Measurements from ENCODE around the gene PPP1R3G. TPM values are rescaled to one million over a fixed set of nuclear protein-coding genes. Genes with fewer than 3 reads are reported as not detected.

PPP1R3G gene
- total and polyA plus RNA-seq, 2 donors (not counting 1 experiment from before 2014, with no cell fraction given), result 0.09 to 0.25 TPM

DNA sequence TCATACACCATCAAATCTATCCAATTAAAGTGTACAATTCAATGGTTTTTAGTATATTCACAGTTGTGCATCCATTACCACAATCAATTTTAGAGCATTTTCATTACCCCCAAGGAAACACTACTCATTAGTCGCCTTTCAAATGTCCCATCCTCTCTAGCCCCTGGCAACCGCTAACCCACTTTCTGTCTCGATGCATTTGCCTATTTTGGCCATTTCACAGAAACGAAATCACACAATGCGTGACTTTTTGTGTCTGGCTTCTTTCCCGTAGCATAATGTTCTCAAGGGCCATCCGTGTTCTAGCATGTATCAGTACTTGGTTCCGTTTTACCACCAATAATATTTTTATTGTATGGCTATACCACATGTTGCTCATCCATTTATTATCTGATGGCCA is 51.7 kb downstream of the PPP1R3G start:
- Mint-ChIP-seq H3K27ac (no peak overlapping the region), H3K27me3 (no peaks in the 10 kb centered on the region), H3K4me1 (peaks cover 67% of the 10 kb centered on the region), H3K4me3 (no peak overlapping the region), H3K9me3 (ENCODE audit: insufficient read depth) (no peaks in the 10 kb centered on the region)
- Histone ChIP-seq H3K9me3 (ENCODE audit: control extremely low read depth in 1 of 3, control insufficient read depth in 2 of 3, insufficient read depth in 1 of 3, low read length in 2 of 3) (peaks cover 0 to 6% (median 2%) of the 10 kb centered on the region in 3 donors), H3K4me1 (ENCODE audit: control insufficient read depth in 2 of 2, insufficient read depth in 2 of 2, low read length in 2 of 2) (peaks cover 34 to 47% of the 10 kb centered on the region in 2 donors), H3K27ac (ENCODE audit: low read length in 2 of 2) (no peak overlapping the region), H2AFZ (ENCODE audit: insufficient read depth, low read depth, low read length, poor library complexity, severe bottlenecking) (no peak overlapping the region), H3K27me3 (replicated peaks in 1 of 4; ENCODE audit: control extremely low read depth in 1 of 4, control insufficient read depth in 3 of 4, insufficient read depth in 4 of 4, low read length in 3 of 4) (no peaks in the 10 kb centered on the region), H3K4me2 (replicated peaks; ENCODE audit: low read depth, low read length, poor library complexity, severe bottlenecking) (no peak overlapping the region), H3K36me3 (replicated peaks in 1 of 2; ENCODE audit: control extremely low read depth in 1 of 2, control insufficient read depth in 1 of 2, extremely low read depth in 1 of 2, insufficient read depth in 2 of 2, low read length in 1 of 2) (no peaks in the 10 kb centered on the region), H3K79me2 (ENCODE audit: control insufficient read depth, insufficient read depth, low read length) (no peaks in the 10 kb centered on the region), H3K4me3 (ENCODE audit: control extremely low read depth in 1 of 5, extremely low read depth in 1 of 5, insufficient read depth in 1 of 5, low read depth in 2 of 5, low read length in 4 of 5) (no peak overlapping the region), H4K20me1 (ENCODE audit: control insufficient read depth, insufficient read depth, low read length, poor library complexity, severe bottlenecking) (no peaks in the 10 kb centered on the region), H3K9ac (ENCODE audit: low read length) (no peak overlapping the region)
- TF ChIP-seq CTCF (IDR thresholded peaks at IDR 0.05) (no peak), EZH2 (IDR thresholded peaks at IDR 0.05; ENCODE audit: borderline replicate concordance, insufficient read depth, low read depth, low read length, poor library complexity, severe bottlenecking) (no peak)
- CTCF ChIA-PET, result interaction anchor here (0.9 to 1.7 kb wide), 2 partner anchors 16 to 166 kb away, joined by 4 to 7 read pairs; no protein-coding TSS in a partner anchor
- WGBS (ENCODE audit: insufficient coverage), result 100% methylated on average over 6 of the region's 8 CpGs
- intact Hi-C loops (cut with micrococcal nuclease), result loop anchor here (10.0 kb wide), 1 partner anchor 52 kb away; the partner anchor contains the start of gene PPP1R3G
- DNase-seq (no peak), ATAC-seq (ENCODE audit: low read depth) (no peak)
- POLR2A ChIA-PET, result no interaction called here

Other genes starting within 250 kb of the PPP1R3G start
- 3.8 TPM in 2 replicates for gene RPP40, start 81.3 kb upstream of the PPP1R3G start, total RNA-seq
- 1.9 and 2.7 TPM in 2 replicates for gene RPP40, start 81.3 kb upstream of the PPP1R3G start, polyA plus RNA-seq
- 22.1 and 24.6 TPM in 2 replicates for gene LYRM4, start 175.6 kb downstream of the PPP1R3G start, total RNA-seq
- gene LYRM4, start 175.6 kb downstream of the PPP1R3G start, polyA plus RNA-seq, result 16.9 and 29.5 TPM in 2 replicates
- 35.5 TPM in 2 replicates for gene FARS2, start 176.2 kb downstream of the PPP1R3G start, total RNA-seq
- 20.1 and 33.0 TPM in 2 replicates for gene FARS2, start 176.2 kb downstream of the PPP1R3G start, polyA plus RNA-seq